ENCODE measurements around the gene POLR3A.

The POLR3A gene

GRCh38 chr10:78049851-78050250 lies 20.5 kb upstream of the POLR3A start:
- H3K4me3 ChIP-seq (ENCODE audit: low read depth, low read length): no peak overlapping the region
- DNase-seq (ENCODE audit: low read depth): no peak

DNA sequence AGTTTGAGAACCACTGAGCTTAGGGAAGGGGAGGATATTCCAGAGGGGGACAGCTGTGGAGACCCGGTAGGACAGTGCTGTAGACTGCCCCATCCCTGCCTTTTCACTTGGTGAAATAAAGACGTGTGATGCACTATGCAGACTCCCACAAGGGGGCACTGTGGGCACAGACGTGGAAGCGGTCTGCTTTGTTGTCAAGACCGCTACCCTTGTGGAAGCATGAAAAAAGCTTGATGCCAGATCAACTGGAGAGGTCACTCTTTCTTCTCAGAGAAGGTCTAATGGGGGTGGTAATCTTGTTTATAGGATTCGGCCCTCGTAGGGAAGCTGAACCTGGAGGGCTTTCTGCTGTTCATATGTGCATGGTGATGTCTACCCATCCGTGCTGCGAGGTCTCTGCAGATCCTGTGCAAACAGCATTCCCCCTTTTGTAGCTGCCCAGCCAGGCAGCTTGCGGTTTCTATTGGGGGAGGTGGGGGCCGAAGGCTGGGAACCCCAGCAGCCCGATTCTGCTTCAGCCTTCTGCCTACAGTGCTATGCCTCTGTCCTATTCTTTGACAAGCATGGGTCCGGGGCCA lies 18.1 kb upstream of the POLR3A start:
- no peak overlapping the region for H3K4me3 ChIP-seq (ENCODE audit: low read depth, low read length)

DNA sequence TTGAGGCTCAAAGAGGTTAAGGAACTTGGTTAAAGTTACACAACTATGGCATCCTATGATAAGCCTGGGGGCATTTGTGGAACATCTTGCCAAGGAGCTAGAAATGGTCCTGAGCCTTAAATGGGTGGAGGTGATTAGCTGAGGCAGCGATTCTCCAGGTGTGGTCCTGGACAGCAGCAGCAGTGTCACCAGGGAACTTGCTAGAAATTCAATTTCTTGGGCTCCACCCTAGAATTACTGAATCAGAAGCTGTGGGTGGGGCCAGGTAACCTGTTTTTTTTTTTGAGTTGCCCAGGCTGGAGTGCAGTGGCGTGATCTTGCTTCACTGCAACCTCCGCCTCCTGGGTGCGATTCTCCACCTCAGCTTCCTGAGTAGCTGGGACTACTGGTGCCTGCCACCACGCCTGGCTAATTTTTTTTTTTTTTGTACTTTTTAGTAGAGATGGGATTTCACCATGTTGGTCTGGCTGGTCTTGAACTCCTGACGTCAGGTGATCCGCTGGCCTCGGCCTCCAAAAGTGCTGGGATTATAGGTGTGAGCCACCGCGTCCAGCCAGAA lies 17.5 kb upstream of the POLR3A start:
- no peak overlapping the region for H3K4me3 ChIP-seq (ENCODE audit: low read depth, low read length)
- no peak for DNase-seq (ENCODE audit: low read depth)

More for the DNA sequence above, 18.1 kb upstream of the POLR3A start:
- DNase-seq (ENCODE audit: low read depth): peak; percentile 54

- DNase-seq (ENCODE audit: low read depth): no peak
- H3K4me3 ChIP-seq (ENCODE audit: low read depth, low read length): no peak overlapping the region
Observed at GRCh38 chr10:78045856-78046255, 16.5 kb upstream of the POLR3A start.

- no peak overlapping the region for H3K4me3 ChIP-seq (ENCODE audit: low read depth, low read length)
- DNase-seq (ENCODE audit: low read depth): no peak
Observed at GRCh38 chr10:78045237-78045636, 15.9 kb upstream of the POLR3A start.

- no peak overlapping the region for H3K4me3 ChIP-seq (ENCODE audit: low read depth, low read length)
- DNase-seq (ENCODE audit: low read depth): no peak
Observed at GRCh38 chr10:78044699-78045098, 15.4 kb upstream of the POLR3A start.

GRCh38 chr10:78044179-78044578 lies 14.9 kb upstream of the POLR3A start:
- no peak overlapping the region for H3K4me3 ChIP-seq (ENCODE audit: low read depth, low read length)
- no peak for DNase-seq (ENCODE audit: low read depth)

GRCh38 chr10:78042752-78043104 lies 13.4 kb upstream of the POLR3A start:
- H3K4me3 ChIP-seq (ENCODE audit: low read depth, low read length): no peak overlapping the region
- no peak for DNase-seq (ENCODE audit: low read depth)

- H3K4me3 ChIP-seq (ENCODE audit: low read depth, low read length): no peak overlapping the region
Observed at GRCh38 chr10:78042058-78042751, 12.9 kb upstream of the POLR3A start.

DNA sequence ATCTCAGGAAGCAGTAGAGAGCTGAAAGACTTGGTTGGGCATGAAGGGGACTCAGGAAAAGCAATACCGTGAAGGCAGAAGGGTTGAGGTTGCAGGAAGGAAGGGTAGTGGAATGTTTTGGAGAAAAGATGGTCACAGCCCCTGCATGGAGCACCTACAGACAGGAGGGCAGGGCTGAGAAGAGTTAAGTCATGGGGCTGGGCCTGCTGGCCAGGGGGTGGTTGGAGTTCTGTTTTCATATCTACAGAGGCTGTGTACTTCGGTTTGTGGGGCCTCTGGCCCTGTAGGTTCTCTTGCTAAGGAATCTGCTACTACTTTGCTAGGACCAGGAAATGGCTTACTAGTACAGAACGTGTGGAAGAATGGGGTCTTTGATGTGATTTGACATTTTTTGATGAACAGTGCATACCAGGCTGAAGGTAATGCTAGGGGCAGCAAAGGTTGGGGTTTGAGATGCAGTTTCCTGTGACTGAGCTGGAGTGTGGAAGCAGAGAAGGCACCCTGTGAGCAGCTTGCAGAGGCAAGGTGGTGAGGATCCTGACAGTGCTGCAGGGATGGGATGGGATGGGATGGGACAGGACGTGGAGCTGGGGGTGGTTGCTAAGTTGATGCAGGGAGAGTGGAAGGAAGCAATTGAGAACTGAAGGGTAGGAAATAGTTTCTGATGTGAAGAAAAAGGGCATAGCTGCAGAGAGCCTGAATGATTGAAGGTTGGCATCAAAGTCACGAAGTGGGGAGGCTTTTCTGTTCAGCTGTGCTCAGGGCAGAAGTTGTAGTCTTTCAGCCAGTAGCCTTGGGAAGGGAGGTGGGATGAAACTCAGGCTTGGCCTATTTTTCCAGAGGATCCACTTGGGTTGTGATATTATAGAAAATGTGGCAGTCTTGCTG lies 12.1 kb upstream of the POLR3A start:
- DNase-seq (ENCODE audit: low read depth): no peak

More at GRCh38 chr10:78042058-78042751, 12.9 kb upstream of the POLR3A start:
- no peak for DNase-seq (ENCODE audit: low read depth)

GRCh38 chr10:78039743-78040142 lies 10.4 kb upstream of the POLR3A start:
- DNase-seq (ENCODE audit: low read depth): no peak
- no peak overlapping the region for H3K4me3 ChIP-seq (ENCODE audit: low read depth, low read length)

More for the DNA sequence above, 12.1 kb upstream of the POLR3A start:
- no peak overlapping the region for H3K4me3 ChIP-seq (ENCODE audit: low read depth, low read length)

GRCh38 chr10:78038791-78039547 lies 9.7 kb upstream of the POLR3A start:
- H3K4me3 ChIP-seq (ENCODE audit: low read depth, low read length): no peak overlapping the region
- no peak for DNase-seq (ENCODE audit: low read depth)

- DNase-seq (ENCODE audit: low read depth): no peak
- no peak overlapping the region for H3K4me3 ChIP-seq (ENCODE audit: low read depth, low read length)
Observed at GRCh38 chr10:78038105-78038504, 8.8 kb upstream of the POLR3A start.

DNA sequence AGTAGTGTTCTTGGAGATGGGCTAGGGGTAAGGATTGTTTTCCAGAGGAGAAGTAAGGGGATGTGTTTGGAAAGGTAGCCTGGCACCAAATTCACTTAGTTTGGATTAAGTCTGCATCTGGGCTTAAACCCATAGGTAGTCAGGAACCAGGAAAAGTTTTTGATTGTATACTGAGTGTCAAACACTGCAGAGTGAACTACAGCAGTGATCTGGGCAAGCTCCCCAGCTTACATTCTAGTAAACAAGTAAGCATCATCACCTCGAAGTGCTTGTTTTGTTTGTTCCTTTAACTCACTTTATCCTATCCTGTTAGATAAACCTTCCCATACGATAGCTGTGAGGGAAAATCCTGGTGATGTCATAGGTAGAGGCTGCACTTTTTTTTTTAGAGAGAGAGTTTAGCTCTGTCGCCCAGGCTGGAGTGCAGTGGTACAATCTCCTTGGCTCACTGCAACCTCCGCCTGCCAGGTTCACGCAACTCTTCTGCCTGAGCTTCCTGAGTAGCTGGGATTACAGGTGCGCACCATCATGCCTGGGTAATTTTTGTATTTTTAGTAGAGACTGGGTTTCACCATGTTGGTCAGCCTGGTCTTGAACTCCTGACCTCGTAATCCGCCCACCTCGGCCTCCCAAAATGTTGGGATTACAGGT lies 6.7 kb upstream of the POLR3A start:
- no peak for DNase-seq (ENCODE audit: low read depth)
- no peak overlapping the region for H3K4me3 ChIP-seq (ENCODE audit: low read depth, low read length)

DNA sequence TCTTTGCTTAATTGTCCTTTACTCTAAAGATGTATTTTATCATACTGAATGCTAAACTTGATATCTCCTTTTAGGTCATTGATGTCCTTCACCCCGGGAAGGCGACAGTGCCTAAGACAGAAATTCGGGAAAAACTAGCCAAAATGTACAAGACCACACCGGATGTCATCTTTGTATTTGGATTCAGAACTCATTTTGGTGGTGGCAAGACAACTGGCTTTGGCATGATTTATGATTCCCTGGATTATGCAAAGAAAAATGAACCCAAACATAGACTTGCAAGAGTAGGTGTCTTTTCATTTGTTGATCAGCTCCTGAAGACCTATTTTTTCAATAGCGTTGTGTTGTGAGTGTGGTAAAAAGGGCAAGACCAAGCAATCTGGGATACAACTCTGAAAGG lies 6.1 kb upstream of the POLR3A start:
- peak overlapping the region; percentile 97 for H3K4me3 ChIP-seq (ENCODE audit: low read depth, low read length)
- DNase-seq (ENCODE audit: low read depth): no peak

GRCh38 chr10:78035025-78035424 lies 5.7 kb upstream of the POLR3A start:
- peak overlapping the region; percentile 97 for H3K4me3 ChIP-seq (ENCODE audit: low read depth, low read length)
- DNase-seq (ENCODE audit: low read depth): no peak

- H3K4me3 ChIP-seq (ENCODE audit: low read depth, low read length): peak within 1 kb of the TSS; percentile 97
- DNase-seq (ENCODE audit: low read depth): peak; percentile 94
Observed at GRCh38 chr10:78033637-78034470, 4.5 kb upstream of the POLR3A start, which contains the start of gene RPS24. Gene RPS24, plus strand, starts transcription at chr10:78033863. Its CDS starts 39 bp downstream, at chr10:78033902.

DNA sequence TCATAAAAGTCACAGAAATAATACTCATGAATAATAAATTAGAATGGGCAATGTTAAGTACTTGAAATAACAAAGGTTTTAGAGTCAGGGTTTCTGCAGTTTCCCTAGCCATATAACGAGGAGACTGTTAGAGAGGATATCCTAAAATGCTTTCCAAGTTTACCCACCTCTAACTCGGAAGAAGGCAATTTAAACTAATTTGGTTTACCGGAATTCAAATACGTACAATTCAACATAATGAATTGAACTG lies 4.0 kb upstream of the POLR3A start:
- DNase-seq (ENCODE audit: low read depth): no peak
- H3K4me3 ChIP-seq (ENCODE audit: low read depth, low read length): peak overlapping the region; percentile 97
